ENCODE data around the gene CAPRIN1.

Gene CAPRIN1

DNA sequence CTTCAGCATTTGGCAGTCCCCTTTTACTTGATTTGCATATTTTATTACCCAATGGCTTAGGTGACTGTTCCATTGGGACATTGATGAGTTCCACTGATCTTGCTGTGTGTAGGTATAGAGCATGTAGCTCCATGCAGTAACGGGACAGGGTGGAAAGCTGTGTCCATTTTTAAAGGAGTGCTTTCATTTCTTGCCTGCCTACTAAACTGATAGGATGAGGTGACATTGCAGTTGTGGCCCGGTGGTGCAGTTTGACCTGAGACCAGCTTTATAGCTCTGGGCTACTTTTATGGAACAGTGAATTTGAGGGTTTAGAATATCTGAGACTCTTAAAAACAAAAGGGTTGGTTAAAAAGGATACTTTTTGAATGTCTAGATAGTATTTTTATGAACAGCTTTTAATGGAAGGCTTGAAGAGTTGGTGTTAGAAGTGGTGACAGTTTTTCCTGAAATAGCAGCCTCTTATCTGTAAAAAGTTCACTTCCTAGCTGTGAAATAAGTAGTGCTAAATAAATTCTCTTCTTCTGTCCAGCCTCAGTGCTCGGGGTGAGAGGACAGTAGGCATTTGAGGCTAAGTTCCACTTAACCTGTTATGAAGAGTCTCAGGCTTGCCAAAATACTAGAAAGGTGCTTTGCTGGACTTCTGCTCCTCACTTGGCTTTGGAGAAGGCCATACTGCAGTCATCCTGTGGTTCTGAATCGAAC lies 80.9 kb downstream of the CAPRIN1 start:
- no peak for ATAC-seq
- H3K9me3 Mint-ChIP-seq: no peaks in the 10 kb centered on the region
- peaks cover 71% of the 10 kb centered on the region for H3K36me3 Mint-ChIP-seq (ENCODE audit: low read depth)
- H3K4me3 Mint-ChIP-seq: no peak overlapping the region
- no peak for DNase-seq
- no peaks in the 10 kb centered on the region for H3K4me1 Mint-ChIP-seq
- H3K27ac Mint-ChIP-seq: no peak overlapping the region
- H3K27me3 Mint-ChIP-seq: no peaks in the 10 kb centered on the region

DNA sequence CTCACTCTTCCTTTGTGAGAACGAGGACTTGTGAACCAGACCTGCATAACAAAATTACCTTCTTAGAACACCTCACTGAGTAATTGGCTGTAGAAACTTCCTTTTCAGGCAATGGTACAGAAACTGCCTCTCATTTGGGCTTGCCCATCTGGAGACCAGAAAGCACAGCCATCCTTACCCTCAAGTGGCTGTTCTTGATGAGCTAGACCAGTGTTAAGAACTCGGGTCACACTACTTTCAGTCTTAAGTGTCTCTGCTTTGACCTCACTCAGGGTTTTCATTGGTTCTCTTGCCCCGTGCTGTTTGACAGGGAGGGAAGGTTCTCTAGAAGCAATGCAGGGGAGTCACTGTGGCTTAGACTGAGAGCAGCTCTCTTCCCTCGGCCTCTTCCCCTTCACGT lies 83.2 kb downstream of the CAPRIN1 start:
- ATAC-seq (no peak), DNase-seq (no peak)
- no peak overlapping the region for H3K4me3 Mint-ChIP-seq
- no peak overlapping the region for H3K27ac Mint-ChIP-seq
- H3K36me3 Mint-ChIP-seq (ENCODE audit: low read depth): peaks cover 72% of the 10 kb centered on the region
- H3K9me3 Mint-ChIP-seq: no peaks in the 10 kb centered on the region
- no peaks in the 10 kb centered on the region for H3K27me3 Mint-ChIP-seq
- H3K4me1 Mint-ChIP-seq: no peaks in the 10 kb centered on the region

GRCh38 chr11:34135439-34135838 lies 83.9 kb downstream of the CAPRIN1 start:
- H3K27ac Mint-ChIP-seq: no peak overlapping the region
- H3K36me3 Mint-ChIP-seq (ENCODE audit: low read depth): peaks cover 70% of the 10 kb centered on the region
- H3K27me3 Mint-ChIP-seq: no peaks in the 10 kb centered on the region
- H3K4me3 Mint-ChIP-seq: no peak overlapping the region
- H3K4me1 Mint-ChIP-seq: no peaks in the 10 kb centered on the region
- no peak for DNase-seq
- ATAC-seq: no peak
- no peaks in the 10 kb centered on the region for H3K9me3 Mint-ChIP-seq

DNA sequence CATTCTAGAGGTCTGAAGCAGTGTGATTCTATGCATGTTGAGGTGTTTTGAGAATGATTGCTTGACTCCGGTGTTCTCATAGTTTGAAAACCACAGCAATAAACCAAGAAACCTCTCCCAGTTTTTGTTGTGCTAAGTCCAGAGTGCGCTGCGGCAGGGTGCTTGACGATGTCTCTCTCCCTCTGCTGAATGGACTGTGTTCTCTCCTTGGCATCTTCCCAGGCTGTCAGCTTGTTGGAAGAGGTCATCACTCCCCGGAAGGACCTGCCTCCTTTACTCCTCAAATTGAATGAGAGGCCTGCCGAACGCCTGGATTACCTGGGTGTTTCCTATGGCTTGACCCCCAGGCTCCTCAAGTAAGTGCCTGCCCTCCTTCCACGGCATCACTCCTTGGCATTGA lies 84.9 kb downstream of the CAPRIN1 start:
- Mint-ChIP-seq H3K9me3 (no peaks in the 10 kb centered on the region), H3K27me3 (no peaks in the 10 kb centered on the region), H3K36me3 (ENCODE audit: low read depth) (peaks cover 70% of the 10 kb centered on the region), H3K4me1 (no peaks in the 10 kb centered on the region), H3K27ac (no peak overlapping the region), H3K4me3 (no peak overlapping the region)
- ATAC-seq (no peak), DNase-seq (no peak)

DNA sequence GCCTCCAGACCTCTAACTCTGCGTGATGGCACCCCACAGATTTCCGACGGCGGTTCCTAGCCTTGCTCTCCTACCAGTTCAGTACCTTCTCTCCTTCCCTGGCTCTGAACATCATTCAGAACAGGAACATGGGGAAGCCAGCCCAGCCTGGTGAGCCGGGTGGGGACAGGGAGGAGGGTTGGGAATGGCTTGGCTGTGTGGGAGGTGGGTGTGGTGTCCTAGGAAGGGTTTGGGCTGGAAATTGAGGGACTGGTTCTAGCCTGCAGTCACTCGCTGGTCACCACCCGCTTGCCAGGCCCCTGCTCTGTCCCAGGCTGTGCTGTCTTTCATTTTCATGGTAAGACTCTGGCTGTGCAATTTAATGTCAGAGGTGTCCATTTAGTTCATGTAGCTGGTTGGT lies 87.8 kb downstream of the CAPRIN1 start:
- no peak for DNase-seq
- no peaks in the 10 kb centered on the region for H3K9me3 Mint-ChIP-seq
- no peak overlapping the region for H3K4me3 Mint-ChIP-seq
- no peaks in the 10 kb centered on the region for H3K27me3 Mint-ChIP-seq
- peaks cover 73% of the 10 kb centered on the region for H3K36me3 Mint-ChIP-seq (ENCODE audit: low read depth)
- ATAC-seq: no peak
- no peaks in the 10 kb centered on the region for H3K4me1 Mint-ChIP-seq
- H3K27ac Mint-ChIP-seq: no peak overlapping the region

DNA sequence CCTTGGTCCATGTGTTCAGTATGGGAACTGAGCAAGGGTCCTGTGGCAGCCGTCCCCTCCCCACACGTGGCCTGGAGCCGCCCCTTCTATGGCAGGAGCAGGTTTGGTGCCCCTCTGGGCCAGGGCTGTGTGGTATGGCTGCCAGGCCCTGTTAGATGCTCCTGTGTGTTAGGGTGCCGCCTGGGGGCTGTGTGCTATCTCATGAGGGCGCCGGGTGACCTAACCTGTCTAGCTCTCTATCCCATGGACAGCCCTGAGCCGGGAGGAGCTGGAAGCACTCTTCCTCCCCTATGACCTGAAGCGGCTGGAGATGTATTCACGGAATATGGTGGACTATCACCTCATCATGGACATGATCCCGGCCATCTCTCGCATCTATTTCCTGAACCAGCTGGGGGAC lies 88.6 kb downstream of the CAPRIN1 start:
- ATAC-seq: no peak
- H3K36me3 Mint-ChIP-seq (ENCODE audit: low read depth): peaks cover 74% of the 10 kb centered on the region
- H3K27ac Mint-ChIP-seq: no peak overlapping the region
- no peak for DNase-seq
- H3K4me3 Mint-ChIP-seq: no peak overlapping the region
- no peaks in the 10 kb centered on the region for H3K27me3 Mint-ChIP-seq
- H3K4me1 Mint-ChIP-seq: no peaks in the 10 kb centered on the region
- no peaks in the 10 kb centered on the region for H3K9me3 Mint-ChIP-seq

- ATAC-seq (no peak), DNase-seq (no peak)
- Mint-ChIP-seq H3K9me3 (no peaks in the 10 kb centered on the region), H3K27me3 (no peaks in the 10 kb centered on the region), H3K4me1 (no peaks in the 10 kb centered on the region), H3K27ac (no peak overlapping the region), H3K4me3 (no peak overlapping the region), H3K36me3 (ENCODE audit: low read depth) (peaks cover 72% of the 10 kb centered on the region)
Observed at GRCh38 chr11:34143048-34143447, 91.5 kb downstream of the CAPRIN1 start.

GRCh38 chr11:34145073-34145472 lies 93.5 kb downstream of the CAPRIN1 start:
- ATAC-seq: no peak
- no peaks in the 10 kb centered on the region for H3K4me1 Mint-ChIP-seq
- H3K4me3 Mint-ChIP-seq: no peak overlapping the region
- no peak for DNase-seq
- no peak overlapping the region for H3K27ac Mint-ChIP-seq
- H3K36me3 Mint-ChIP-seq (ENCODE audit: low read depth): peaks cover 65% of the 10 kb centered on the region
- no peaks in the 10 kb centered on the region for H3K9me3 Mint-ChIP-seq
- no peaks in the 10 kb centered on the region for H3K27me3 Mint-ChIP-seq

DNA sequence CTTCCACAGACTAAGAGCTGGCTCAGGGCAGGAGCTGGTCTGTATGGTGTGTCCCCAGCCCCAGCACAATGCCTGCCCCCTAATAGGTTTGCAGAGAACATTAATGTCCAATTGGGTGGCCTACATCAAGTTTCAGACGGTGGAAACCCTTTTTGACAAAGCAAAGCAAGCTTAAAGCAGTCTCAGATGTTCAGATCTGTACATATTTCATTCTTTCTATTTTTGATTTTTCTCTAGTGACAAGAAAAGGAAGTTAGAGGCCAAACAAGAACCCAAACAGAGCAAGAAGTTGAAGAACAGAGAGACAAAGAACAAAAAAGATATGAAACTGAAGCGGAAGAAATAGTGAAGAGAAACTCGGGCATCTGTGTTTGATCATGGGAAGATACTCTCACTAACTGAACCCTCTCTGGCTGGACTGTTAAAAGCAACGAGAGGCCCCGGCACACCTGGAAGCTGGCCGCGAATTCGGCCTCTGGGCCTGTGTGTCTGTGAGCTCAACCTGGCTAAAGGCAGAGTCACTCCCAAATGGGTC lies 94.4 kb downstream of the CAPRIN1 start:
- DNase-seq: no peak
- ATAC-seq: no peak
- Mint-ChIP-seq H3K9me3 (no peaks in the 10 kb centered on the region), H3K4me3 (no peak overlapping the region), H3K36me3 (ENCODE audit: low read depth) (peaks cover 59% of the 10 kb centered on the region), H3K27ac (no peak overlapping the region), H3K4me1 (no peaks in the 10 kb centered on the region), H3K27me3 (no peaks in the 10 kb centered on the region)

DNA sequence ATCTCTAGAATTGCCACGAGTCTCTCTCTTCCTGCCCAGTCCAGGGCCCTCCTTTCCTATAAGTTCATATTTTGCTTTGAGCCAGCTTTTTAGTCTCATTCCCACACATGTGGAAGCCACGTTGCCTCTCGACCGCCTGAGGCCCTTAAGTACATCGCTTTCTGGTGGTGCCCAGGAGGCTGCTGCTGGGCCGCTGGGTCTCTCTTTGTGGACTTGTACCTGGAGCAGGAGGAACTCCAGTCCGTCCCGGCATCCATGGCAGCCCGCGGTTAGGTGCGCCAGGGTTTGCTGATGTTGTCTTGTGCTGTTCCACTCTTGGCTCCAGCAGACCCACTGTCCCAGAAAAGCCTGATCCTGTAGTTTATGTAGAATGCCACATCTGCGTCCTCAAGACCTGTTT lies 94.9 kb downstream of the CAPRIN1 start:
- Mint-ChIP-seq H3K36me3 (ENCODE audit: low read depth) (peaks cover 55% of the 10 kb centered on the region), H3K27ac (no peak overlapping the region), H3K4me1 (no peaks in the 10 kb centered on the region), H3K27me3 (no peaks in the 10 kb centered on the region), H3K4me3 (no peak overlapping the region), H3K9me3 (no peaks in the 10 kb centered on the region)
- DNase-seq: no peak
- no peak for ATAC-seq

DNA sequence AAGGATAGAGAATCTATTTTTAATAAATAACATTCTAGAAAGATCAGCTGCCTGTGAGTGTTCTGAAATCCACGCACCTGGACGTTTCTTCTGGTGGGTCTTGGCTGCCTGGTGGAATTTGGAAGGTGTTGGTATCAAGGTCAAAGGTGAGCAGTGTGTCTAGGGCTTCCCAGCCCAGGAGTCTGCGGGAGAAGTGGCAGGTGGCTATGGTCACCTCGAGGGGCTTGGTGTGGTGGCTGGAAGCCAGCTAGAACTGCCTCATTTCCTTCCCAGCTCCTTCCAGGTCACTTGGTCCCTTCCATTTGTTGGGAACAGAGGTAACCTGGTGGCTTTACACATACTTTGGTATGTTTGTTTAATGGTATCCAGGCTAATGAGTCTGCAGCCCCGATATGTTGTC lies 95.3 kb downstream of the CAPRIN1 start:
- no peak for ATAC-seq

GRCh38 chr11:34147581-34147980 lies 96.0 kb downstream of the CAPRIN1 start:
- DNase-seq: no peak
- no peak for ATAC-seq
- Mint-ChIP-seq H3K4me1 (no peaks in the 10 kb centered on the region), H3K9me3 (no peaks in the 10 kb centered on the region), H3K36me3 (ENCODE audit: low read depth) (peaks cover 44% of the 10 kb centered on the region), H3K27me3 (no peaks in the 10 kb centered on the region), H3K27ac (no peak overlapping the region), H3K4me3 (no peak overlapping the region)

More for the DNA sequence above, 95.3 kb downstream of the CAPRIN1 start:
- no peaks in the 10 kb centered on the region for H3K9me3 Mint-ChIP-seq
- H3K27me3 Mint-ChIP-seq: no peaks in the 10 kb centered on the region
- no peak overlapping the region for H3K27ac Mint-ChIP-seq
- DNase-seq: no peak
- peaks cover 50% of the 10 kb centered on the region for H3K36me3 Mint-ChIP-seq (ENCODE audit: low read depth)
- H3K4me1 Mint-ChIP-seq: no peaks in the 10 kb centered on the region
- H3K4me3 Mint-ChIP-seq: no peak overlapping the region

GRCh38 chr11:34148504-34149165 lies 97.1 kb downstream of the CAPRIN1 start:
- Mint-ChIP-seq H3K4me3 (no peak overlapping the region), H3K4me1 (peaks cover 3% of the 10 kb centered on the region), H3K27me3 (no peaks in the 10 kb centered on the region), H3K9me3 (no peaks in the 10 kb centered on the region), H3K27ac (no peak overlapping the region), H3K36me3 (ENCODE audit: low read depth) (peaks cover 38% of the 10 kb centered on the region)
- DNase-seq (no peak), ATAC-seq (no peak)

DNA sequence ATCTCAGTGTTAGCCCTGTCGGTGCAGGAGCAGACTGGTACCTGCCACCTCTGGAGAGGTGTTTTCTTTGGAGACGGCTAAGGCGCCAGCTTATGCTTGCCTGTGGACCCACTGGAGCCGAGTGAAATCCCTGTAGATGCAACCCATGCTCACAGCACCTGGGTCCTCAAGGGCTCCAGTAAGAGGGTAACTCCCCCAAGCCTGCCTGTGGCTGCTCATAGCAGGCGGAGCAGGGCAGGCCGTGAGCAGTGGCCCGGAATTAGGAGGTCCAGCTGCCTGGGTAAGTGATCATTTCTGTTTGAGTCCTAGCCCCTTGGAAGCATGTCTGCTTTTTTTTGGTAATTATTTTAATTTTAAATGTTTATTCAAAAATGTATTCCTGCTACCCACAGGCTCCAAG lies 97.7 kb downstream of the CAPRIN1 start:
- no peaks in the 10 kb centered on the region for H3K9me3 Mint-ChIP-seq
- no peak for DNase-seq
- peaks cover 4% of the 10 kb centered on the region for H3K4me1 Mint-ChIP-seq
- peaks cover 37% of the 10 kb centered on the region for H3K36me3 Mint-ChIP-seq (ENCODE audit: low read depth)
- H3K27me3 Mint-ChIP-seq: no peaks in the 10 kb centered on the region
- no peak overlapping the region for H3K27ac Mint-ChIP-seq
- H3K4me3 Mint-ChIP-seq: no peak overlapping the region
- ATAC-seq: no peak

GRCh38 chr11:34149786-34150185 lies 98.3 kb downstream of the CAPRIN1 start:
- Mint-ChIP-seq H3K27ac (no peak overlapping the region), H3K9me3 (no peaks in the 10 kb centered on the region), H3K4me3 (no peak overlapping the region), H3K27me3 (no peaks in the 10 kb centered on the region), H3K4me1 (peaks cover 8% of the 10 kb centered on the region), H3K36me3 (ENCODE audit: low read depth) (peaks cover 33% of the 10 kb centered on the region)
- ATAC-seq: no peak
- DNase-seq: no peak

Measured in activated naive CD8-positive, alpha-beta T cell treated with anti-CD3 and anti-CD28 coated beads, Interleukin-2, amount 50 U/mL, for 24 hours (primary cell).